ENCODE measurements around the gene CDH13.

DNA sequence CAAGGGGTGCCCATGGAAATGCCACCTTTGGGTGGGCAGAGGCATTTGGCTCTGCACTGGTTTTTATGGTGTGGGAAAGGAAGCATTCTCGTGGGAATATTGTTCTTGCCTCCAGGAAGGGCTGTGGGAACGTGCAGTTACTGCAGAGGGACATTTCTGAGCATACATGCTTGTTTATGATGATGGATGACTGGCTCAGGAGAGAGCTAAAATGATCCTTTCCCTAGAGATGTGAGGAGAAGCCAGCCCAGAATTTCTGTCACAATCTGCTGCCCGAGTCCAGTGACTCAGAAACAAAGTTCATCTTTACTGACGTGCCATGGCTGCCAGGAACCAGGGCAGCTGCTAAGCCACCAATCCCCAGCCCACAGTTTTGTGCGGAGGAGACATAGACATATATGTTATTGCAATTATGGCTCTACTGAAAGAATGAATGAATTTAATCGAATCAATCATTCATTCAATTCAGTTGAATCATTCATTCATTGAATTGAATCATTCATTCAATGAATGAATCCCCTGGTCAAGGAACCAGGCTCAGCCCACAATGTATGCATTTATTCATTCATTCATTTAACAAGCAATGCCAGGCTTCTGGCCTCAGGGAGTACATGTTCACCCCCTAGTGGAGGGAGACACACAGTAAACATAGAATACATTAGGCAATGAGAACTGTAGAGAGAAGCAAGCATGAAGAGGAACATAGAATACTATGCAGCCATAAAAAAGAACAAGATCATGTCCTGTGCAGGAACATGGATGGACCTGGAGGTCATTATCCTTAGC lies 766.6 kb downstream of the CDH13 start:
- TF ChIP-seq, protein P1, sequence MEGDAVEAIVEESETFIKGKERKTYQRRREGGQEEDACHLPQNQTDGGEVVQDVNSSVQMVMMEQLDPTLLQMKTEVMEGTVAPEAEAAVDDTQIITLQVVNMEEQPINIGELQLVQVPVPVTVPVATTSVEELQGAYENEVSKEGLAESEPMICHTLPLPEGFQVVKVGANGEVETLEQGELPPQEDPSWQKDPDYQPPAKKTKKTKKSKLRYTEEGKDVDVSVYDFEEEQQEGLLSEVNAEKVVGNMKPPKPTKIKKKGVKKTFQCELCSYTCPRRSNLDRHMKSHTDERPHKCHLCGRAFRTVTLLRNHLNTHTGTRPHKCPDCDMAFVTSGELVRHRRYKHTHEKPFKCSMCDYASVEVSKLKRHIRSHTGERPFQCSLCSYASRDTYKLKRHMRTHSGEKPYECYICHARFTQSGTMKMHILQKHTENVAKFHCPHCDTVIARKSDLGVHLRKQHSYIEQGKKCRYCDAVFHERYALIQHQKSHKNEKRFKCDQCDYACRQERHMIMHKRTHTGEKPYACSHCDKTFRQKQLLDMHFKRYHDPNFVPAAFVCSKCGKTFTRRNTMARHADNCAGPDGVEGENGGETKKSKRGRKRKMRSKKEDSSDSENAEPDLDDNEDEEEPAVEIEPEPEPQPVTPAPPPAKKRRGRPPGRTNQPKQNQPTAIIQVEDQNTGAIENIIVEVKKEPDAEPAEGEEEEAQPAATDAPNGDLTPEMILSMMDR (IDR thresholded peaks at IDR 0.05; ENCODE audit: insufficient read depth, low read length) = no peak
- TF ChIP-seq POLR2AphosphoS5 (IDR thresholded peaks at IDR 0.05; ENCODE audit: low read depth) (no peak), GABPA (IDR thresholded peaks at IDR 0.05; ENCODE audit: low read depth) (no peak), SPI1 (IDR thresholded peaks at IDR 0.05; ENCODE audit: borderline replicate concordance, low read depth) (no peak)
- TF ChIP-seq, protein P2, sequence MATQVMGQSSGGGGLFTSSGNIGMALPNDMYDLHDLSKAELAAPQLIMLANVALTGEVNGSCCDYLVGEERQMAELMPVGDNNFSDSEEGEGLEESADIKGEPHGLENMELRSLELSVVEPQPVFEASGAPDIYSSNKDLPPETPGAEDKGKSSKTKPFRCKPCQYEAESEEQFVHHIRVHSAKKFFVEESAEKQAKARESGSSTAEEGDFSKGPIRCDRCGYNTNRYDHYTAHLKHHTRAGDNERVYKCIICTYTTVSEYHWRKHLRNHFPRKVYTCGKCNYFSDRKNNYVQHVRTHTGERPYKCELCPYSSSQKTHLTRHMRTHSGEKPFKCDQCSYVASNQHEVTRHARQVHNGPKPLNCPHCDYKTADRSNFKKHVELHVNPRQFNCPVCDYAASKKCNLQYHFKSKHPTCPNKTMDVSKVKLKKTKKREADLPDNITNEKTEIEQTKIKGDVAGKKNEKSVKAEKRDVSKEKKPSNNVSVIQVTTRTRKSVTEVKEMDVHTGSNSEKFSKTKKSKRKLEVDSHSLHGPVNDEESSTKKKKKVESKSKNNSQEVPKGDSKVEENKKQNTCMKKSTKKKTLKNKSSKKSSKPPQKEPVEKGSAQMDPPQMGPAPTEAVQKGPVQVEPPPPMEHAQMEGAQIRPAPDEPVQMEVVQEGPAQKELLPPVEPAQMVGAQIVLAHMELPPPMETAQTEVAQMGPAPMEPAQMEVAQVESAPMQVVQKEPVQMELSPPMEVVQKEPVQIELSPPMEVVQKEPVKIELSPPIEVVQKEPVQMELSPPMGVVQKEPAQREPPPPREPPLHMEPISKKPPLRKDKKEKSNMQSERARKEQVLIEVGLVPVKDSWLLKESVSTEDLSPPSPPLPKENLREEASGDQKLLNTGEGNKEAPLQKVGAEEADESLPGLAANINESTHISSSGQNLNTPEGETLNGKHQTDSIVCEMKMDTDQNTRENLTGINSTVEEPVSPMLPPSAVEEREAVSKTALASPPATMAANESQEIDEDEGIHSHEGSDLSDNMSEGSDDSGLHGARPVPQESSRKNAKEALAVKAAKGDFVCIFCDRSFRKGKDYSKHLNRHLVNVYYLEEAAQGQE (IDR thresholded peaks at IDR 0.05; ENCODE audit: insufficient replicate concordance, low read depth) = no peak
